GM11168 (cell line): ENCODE data around the gene CHAT.

Source experiments
- in situ Hi-C: fragments of 300-500 bp; cut with MboI; formaldehyde crosslinking; loops from one replicate; pipeline ENCODE4 v1.12.0; 2022; ENCODE audit warnings: low sequenced_read_pairs; ENCODE audit not compliant: unreplicated experiment

The CHAT gene

GRCh38 chr10:49647985-49648795 is 34.4 kb downstream of the CHAT start:
- in situ Hi-C loops = no loop called here

- in situ Hi-C loops = no loop called here
Measured at GRCh38 chr10:49649294-49649693, 35.5 kb downstream of the CHAT start.

GRCh38 chr10:49649936-49650723 is 36.3 kb downstream of the CHAT start:
- in situ Hi-C loops = no loop called here

- in situ Hi-C loops = no loop called here
Measured at GRCh38 chr10:49650724-49651034, 36.8 kb downstream of the CHAT start.

- in situ Hi-C loops = no loop called here
Measured at GRCh38 chr10:49651039-49651835, 37.4 kb downstream of the CHAT start.

GRCh38 chr10:49651917-49652316 is 38.1 kb downstream of the CHAT start:
- in situ Hi-C loops = no loop called here

- in situ Hi-C loops = no loop called here
Measured at GRCh38 chr10:49652421-49653272, 38.8 kb downstream of the CHAT start.

GRCh38 chr10:49653273-49653929 is 39.6 kb downstream of the CHAT start:
- in situ Hi-C loops = no loop called here

- in situ Hi-C loops = no loop called here
Measured at GRCh38 chr10:49654036-49654693, 40.3 kb downstream of the CHAT start.

- in situ Hi-C loops = no loop called here
Measured at GRCh38 chr10:49655099-49655498, 41.3 kb downstream of the CHAT start.

GRCh38 chr10:49656845-49657493 is 43.1 kb downstream of the CHAT start:
- in situ Hi-C loops = no loop called here

- in situ Hi-C loops = no loop called here
Measured at GRCh38 chr10:49657606-49658005, 43.8 kb downstream of the CHAT start.

GRCh38 chr10:49661140-49661856 is 47.5 kb downstream of the CHAT start:
- in situ Hi-C loops = no loop called here

- in situ Hi-C loops = no loop called here
Measured at GRCh38 chr10:49662169-49662830, 48.5 kb downstream of the CHAT start.

GRCh38 chr10:49663596-49663995 is 49.8 kb downstream of the CHAT start:
- in situ Hi-C loops = no loop called here

GRCh38 chr10:49664006-49664841 is 50.4 kb downstream of the CHAT start:
- in situ Hi-C loops = no loop called here
